Astrocyte (in vitro differentiated cells and primary cell): ENCODE results near the gene TTLL8. TPM values are rescaled to one million over a fixed set of nuclear protein-coding genes. Genes with fewer than 3 reads are reported as not detected.

Source experiments
- DNase-seq: peaks from one replicate; pipeline ENCODE4 v3.0.0-alpha.2; 2010; ENCODE audit warnings: low read depth
- FAIRE-seq: peaks from 2 replicates; lab custom pipeline; 2011; peaks lifted over from hg19 to GRCh38; lab: Jason Lieb, UNC
- H2AFZ ChIP-seq: 2 replicates; pipeline ENCODE4 v1.6.0; 2012; ENCODE audit warnings: low read depth, low read length, inconsistent platforms
- H3K27ac ChIP-seq: 2 replicates; pipeline ENCODE4 v1.5.1; 2011; ENCODE audit warnings: low read depth, low read length, inconsistent platforms
- H3K27me3 ChIP-seq: 2 replicates; pipeline ENCODE4 v1.6.0; 2011; ENCODE audit warnings: low read length, inconsistent platforms; ENCODE audit not compliant: insufficient read depth
- H3K36me3 ChIP-seq: 2 replicates; pipeline ENCODE4 v1.5.1; 2011; ENCODE audit warnings: low read length, inconsistent platforms; ENCODE audit not compliant: insufficient read depth
- H3K4me1 ChIP-seq: 2 replicates; pipeline ENCODE4 v1.5.1; 2011; ENCODE audit warnings: low read length, inconsistent platforms; ENCODE audit not compliant: insufficient read depth
- H3K4me2 ChIP-seq: 2 replicates; pipeline ENCODE4 v1.6.0; 2012; ENCODE audit warnings: low read length, inconsistent platforms
- H3K4me3 ChIP-seq: 2 replicates; pipeline ENCODE4 v1.5.1; 2011; ENCODE audit warnings: low read depth, mild to moderate bottlenecking, low read length, inconsistent platforms; ENCODE audit not compliant: insufficient read depth
- H3K79me2 ChIP-seq: 2 replicates; pipeline ENCODE4 v1.6.0; 2012; ENCODE audit warnings: mild to moderate bottlenecking, low read length, inconsistent platforms; ENCODE audit not compliant: insufficient read depth
- H3K9ac ChIP-seq: 2 replicates; pipeline ENCODE4 v1.6.0; 2012; ENCODE audit warnings: mild to moderate bottlenecking, low read length, inconsistent platforms
- H3K9me3 ChIP-seq: 2 replicates; pipeline ENCODE4 v1.5.1; 2012; ENCODE audit warnings: low read depth, mild to moderate bottlenecking, low read length, inconsistent platforms; ENCODE audit not compliant: insufficient read depth
- H4K20me1 ChIP-seq: 2 replicates; pipeline ENCODE4 v1.6.0; 2012; ENCODE audit warnings: low read length, inconsistent platforms; ENCODE audit not compliant: insufficient read depth
- H3K27ac Mint-ChIP-seq: one replicate; pipeline ENCODE4 v1.8.0; 2021; ENCODE audit warnings: mild to moderate bottlenecking, mixed read lengths; ENCODE audit not compliant: unreplicated experiment
- H3K27me3 Mint-ChIP-seq: one replicate; pipeline ENCODE4 v1.8.0; 2021; ENCODE audit warnings: low read depth, mixed read lengths; ENCODE audit not compliant: unreplicated experiment
- H3K36me3 Mint-ChIP-seq: one replicate; pipeline ENCODE4 v1.8.0; 2021; ENCODE audit warnings: low read depth, mixed read lengths; ENCODE audit not compliant: unreplicated experiment
- H3K4me1 Mint-ChIP-seq: one replicate; pipeline ENCODE4 v1.8.0; 2021; ENCODE audit warnings: low read depth, mixed read lengths; ENCODE audit not compliant: unreplicated experiment
- H3K4me3 Mint-ChIP-seq: one replicate; pipeline ENCODE4 v1.8.0; 2021; ENCODE audit warnings: mild to moderate bottlenecking, moderate library complexity, mixed read lengths; ENCODE audit not compliant: unreplicated experiment
- H3K9me3 Mint-ChIP-seq: one replicate; pipeline ENCODE4 v1.8.0; 2021; ENCODE audit warnings: mild to moderate bottlenecking, mixed read lengths; ENCODE audit not compliant: unreplicated experiment
- EZH2 ChIP-seq: IDR thresholded peaks from 2 replicates; pipeline ENCODE4 v1.6.1; 2012; ENCODE audit warnings: mild to moderate bottlenecking, low read length, inconsistent platforms; ENCODE audit not compliant: insufficient read depth
- total RNA-seq: library from RNA; stranded (reverse); gene quantifications from 2 replicates; pipeline ENCODE4 v1.2.1, GENCODE V29; 2021
- TF ChIP-seq, protein P1 (sequence below): IDR thresholded peaks from 2 replicates; pipeline ENCODE4 v1.5.1; 2011; ENCODE audit warnings: low read depth, mild to moderate bottlenecking, inconsistent platforms, low read length, moderate library complexity; ENCODE audit not compliant: insufficient read depth

The TTLL8 gene
- total RNA-seq, 1 donor from 2014 or later, result not detected

DNA sequence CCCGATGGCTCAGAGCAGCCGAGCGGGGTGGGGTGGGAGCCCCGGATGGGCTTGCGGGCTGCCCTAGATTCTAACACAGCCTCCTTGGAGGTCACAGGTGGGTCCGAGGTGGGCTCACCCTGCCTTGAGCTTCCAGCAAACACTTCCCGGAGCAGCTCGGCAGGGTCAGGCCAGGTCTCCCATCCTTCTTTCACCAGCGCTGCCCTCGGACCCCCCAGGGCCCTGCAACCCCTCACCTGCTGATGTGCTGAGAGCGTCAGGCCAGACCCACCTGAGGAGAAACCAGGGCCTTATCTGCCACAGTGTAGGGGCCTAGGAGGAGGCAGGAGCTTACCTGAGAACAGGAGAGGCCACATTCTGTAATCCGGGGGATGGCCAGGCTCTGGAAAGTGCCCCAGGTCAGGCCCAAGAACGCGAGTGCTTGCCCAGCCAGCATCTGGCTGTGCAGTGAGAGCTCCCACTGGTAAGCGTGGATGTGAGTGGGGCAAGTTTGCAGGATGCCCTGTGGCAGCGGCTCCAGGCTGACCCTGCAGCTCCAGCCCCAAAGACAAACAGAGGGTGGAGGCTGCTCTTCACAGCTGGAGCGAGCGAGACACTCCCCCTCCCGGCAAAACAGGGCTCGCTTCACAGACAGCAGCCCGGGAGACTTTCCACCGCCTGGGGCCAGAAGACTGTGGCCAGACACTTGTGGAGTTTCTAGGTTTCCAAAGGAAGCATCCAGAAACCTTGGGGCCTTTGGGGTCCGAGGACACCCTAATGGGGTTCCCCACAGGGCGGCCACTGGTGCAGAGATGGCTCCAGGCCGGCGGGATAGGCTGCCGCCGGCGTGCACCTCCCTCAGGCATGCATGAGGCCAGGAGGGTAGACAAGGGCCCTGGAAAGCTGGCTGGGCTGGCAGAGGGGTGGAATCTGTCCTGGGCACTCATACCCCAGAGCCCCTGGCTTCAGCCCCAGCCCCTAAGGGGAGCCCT is 45.6 kb downstream of the TTLL8 start, which contains the start of gene IL17REL:
Gene IL17REL, minus strand, starts transcription at position 555 of the 971 bp plus-strand sequence. Its CDS starts 119 bp downstream, at position 436.
- DNase-seq (no peak), FAIRE-seq (no peak)
- Histone ChIP-seq H3K4me2 (no peak within 1 kb of the TSS), H4K20me1 (no peaks in the 10 kb centered on the region), H3K9me3 (no peaks in the 10 kb centered on the region), H3K4me3 (no peak within 1 kb of the TSS), H2AFZ (no peak within 1 kb of the TSS), H3K27me3 (peaks cover 41% of the 10 kb centered on the region), H3K36me3 (no peaks in the 10 kb centered on the region), H3K9ac (no peak within 1 kb of the TSS), H3K4me1 (peaks cover 7% of the 10 kb centered on the region), H3K27ac (no peak within 1 kb of the TSS), H3K79me2 (no peaks in the 10 kb centered on the region)
- no peak for TF ChIP-seq EZH2
- TF ChIP-seq, protein P1, sequence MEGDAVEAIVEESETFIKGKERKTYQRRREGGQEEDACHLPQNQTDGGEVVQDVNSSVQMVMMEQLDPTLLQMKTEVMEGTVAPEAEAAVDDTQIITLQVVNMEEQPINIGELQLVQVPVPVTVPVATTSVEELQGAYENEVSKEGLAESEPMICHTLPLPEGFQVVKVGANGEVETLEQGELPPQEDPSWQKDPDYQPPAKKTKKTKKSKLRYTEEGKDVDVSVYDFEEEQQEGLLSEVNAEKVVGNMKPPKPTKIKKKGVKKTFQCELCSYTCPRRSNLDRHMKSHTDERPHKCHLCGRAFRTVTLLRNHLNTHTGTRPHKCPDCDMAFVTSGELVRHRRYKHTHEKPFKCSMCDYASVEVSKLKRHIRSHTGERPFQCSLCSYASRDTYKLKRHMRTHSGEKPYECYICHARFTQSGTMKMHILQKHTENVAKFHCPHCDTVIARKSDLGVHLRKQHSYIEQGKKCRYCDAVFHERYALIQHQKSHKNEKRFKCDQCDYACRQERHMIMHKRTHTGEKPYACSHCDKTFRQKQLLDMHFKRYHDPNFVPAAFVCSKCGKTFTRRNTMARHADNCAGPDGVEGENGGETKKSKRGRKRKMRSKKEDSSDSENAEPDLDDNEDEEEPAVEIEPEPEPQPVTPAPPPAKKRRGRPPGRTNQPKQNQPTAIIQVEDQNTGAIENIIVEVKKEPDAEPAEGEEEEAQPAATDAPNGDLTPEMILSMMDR, result no peak
- Mint-ChIP-seq H3K27ac (no peak within 1 kb of the TSS), H3K9me3 (peaks cover 2% of the 10 kb centered on the region), H3K36me3 (no peaks in the 10 kb centered on the region), H3K27me3 (peaks cover 36% of the 10 kb centered on the region), H3K4me1 (no peaks in the 10 kb centered on the region), H3K4me3 (no peak within 1 kb of the TSS)

DNA sequence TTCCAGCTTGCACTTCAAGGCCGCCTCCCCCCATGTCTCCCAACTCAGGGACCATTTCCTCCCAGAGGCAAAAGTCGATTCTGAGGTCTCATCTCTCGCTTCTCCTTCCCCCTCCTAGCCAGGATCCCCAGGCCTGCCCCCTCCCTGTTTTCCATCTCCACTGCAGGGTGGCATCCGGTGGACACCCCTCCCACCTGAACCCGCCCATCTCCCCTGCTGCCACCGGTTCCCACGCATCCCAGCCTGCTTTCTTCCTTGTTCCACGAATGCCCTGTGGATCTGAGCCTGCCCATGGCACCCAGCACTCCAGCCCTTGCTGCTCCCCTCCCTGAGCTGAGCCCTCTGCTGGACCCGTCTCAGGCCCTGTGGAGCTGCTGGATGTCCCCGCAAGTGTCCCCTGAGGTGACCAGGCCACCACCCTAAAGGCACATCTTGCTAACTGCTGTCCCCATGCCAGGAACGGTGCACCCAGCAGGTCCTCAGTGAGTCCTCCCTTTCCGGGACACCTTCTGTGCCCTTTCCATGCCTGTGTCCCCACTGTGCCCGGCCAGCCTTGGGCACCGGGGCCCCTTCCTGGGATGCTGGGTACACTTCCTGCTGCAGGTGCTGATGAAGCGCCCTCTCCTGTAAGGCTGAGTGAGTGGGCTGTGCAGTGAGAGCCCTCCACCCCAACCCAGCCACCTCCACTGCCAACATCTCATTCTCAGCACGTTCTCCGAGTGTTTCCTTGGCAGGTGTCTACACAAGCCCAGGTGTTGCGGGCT is 46.5 kb downstream of the TTLL8 start:
- H3K27ac Mint-ChIP-seq, result no peak overlapping the region
- FAIRE-seq (no peak), DNase-seq (no peak)
- Histone ChIP-seq H4K20me1 (no peaks in the 10 kb centered on the region), H2AFZ (no peak overlapping the region), H3K9me3 (no peaks in the 10 kb centered on the region), H3K36me3 (no peaks in the 10 kb centered on the region), H3K4me3 (no peak overlapping the region), H3K4me2 (no peak overlapping the region), H3K9ac (no peak overlapping the region), H3K27me3 (peaks cover 41% of the 10 kb centered on the region), H3K27ac (no peak overlapping the region), H3K79me2 (no peaks in the 10 kb centered on the region), H3K4me1 (peaks cover under 1% of the 10 kb centered on the region)
- TF ChIP-seq, protein P1, result no peak
- TF ChIP-seq EZH2, result peak; percentile 34
- peaks cover 34% of the 10 kb centered on the region for H3K27me3 Mint-ChIP-seq
- H3K36me3 Mint-ChIP-seq, result no peaks in the 10 kb centered on the region
- H3K4me3 Mint-ChIP-seq, result no peak overlapping the region
- H3K4me1 Mint-ChIP-seq, result no peaks in the 10 kb centered on the region
- peaks cover 2% of the 10 kb centered on the region for H3K9me3 Mint-ChIP-seq
